Stimulated activated CD8-positive, alpha-beta memory T cell treated with anti-CD3 and anti-CD28 coated beads, Interleukin-7, amount 100 ng/mL, for 24 hours (primary cell): ENCODE results near the gene GJD2.

Experiments
- DNase-seq: peaks from one replicate; pipeline ENCODE4 v3.0.0-alpha.2; 2020; ENCODE audit warnings: low read depth

GJD2 gene

DNA sequence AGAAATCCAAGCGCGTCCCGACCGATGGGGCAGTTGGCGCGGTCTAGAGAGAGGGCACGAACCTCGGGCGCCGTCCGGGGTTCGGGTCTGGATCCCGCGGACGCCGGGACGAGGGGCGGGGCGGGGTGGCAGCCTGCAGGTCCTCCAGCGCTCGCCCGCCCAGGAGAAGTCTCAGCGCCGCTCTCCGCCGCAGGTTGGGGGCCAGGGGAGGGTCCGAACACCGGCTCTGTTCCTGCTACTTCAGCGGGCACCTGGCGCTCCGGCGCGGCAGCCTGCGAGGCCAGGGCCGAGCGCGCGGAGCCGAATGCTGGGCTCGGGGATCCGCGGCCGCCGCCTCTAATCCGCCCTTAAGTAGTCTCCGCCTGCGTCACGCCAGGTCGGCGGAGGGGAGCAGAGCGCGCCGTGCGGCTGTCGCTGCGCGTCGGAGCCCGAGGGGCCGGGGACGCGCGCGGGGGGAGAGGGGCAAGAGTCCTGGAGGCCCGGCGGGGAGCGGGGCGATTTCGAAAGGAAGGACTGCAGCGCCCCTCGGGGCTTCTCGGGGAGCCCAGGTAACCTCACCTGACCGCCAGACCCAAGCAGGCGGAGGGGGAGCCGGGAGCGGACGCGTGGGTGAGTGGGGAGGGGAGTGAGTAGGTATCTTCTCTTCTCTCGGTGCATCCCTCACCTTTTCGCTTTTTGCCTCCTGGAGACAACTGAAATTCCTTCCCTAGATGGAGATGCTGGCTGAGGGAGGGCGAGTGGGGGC, at the start of gene GJD2:
GJD2 (minus strand) TSS at position 325 of the 745 bp plus-strand sequence. CDS start 510 bp downstream, outside the sequence.
- no peak for DNase-seq

DNA sequence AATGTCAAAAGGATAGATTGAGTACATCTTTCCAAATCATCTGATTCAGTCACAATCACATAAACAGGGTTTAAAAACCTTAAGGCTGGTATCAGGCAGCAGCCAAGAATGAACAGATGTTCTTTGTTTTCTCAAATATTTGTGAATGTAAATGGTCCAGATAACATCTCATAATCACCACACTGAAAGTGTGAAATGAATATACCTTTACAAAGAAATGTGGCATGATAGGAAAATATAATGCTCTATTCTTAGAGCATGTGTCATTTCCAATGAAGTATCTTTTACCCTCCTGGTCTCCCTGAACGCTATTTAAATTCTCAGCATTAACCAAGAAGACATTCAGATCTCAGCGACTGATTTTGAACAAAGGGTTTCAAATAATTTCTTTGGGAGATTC, 49.3 kb upstream of the GJD2 start:
- no peak for DNase-seq

DNA sequence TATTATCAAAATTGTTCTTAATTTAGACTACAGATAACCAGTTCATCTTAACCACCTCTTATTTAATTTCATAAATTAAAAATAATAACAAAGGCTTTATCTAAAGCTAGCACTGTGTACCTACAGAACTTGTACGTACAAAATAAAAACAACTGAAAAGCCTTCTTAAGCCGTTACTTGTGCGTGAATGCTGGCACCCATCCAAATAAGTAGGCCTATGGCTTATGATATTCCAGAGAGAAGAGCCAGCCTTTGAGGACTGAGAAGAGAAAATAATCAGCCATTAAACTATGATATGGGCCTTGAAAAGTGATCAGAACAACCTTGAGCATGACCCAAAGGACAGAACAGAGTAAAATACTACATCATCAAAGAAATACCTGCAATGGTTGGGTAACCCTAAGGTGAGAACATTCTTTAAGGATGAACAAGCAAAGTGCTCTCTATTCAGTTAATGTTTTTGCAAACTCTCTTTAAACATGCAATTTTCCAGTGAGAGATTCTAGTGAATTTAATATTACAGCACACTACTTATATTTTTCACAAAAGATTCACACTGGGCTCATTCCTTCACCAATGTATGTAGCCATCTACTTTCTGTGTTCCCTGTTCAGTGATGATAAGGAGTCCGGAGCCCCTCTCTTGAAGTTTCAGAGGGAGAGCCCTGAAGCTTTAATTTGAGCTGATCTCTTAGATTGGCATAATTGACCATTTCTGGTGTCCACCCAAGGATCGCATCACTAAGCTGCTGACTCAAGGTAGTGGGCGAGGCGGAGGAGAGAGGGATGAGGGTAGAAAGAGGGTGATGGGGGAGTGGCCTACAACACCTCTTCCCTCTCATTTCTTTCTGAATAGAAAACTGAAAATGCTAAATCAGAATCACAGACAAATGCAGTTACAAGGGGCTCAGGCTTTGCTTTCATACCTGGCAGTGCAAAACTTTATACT, 48.3 kb upstream of the GJD2 start:
- DNase-seq: no peak

DNA sequence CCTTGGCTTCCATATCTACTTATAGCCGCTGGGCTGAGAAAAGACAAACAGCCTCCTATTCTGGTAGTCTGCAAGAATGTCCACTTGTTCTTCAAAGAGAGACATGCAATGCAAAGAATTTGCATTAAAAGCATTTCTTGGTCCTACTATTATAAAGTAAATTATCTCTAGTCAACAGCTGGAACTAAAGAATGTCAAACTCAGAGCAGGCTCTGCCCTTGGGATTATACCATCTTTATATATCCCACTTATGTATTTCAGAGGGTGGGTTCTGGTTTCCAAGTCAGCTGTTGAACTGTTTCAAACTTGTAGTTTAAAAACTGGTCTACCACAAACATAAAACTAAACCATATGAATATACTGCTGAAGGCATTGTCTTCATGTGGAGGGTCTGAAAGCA, 47.6 kb upstream of the GJD2 start:
- DNase-seq: no peak

DNA sequence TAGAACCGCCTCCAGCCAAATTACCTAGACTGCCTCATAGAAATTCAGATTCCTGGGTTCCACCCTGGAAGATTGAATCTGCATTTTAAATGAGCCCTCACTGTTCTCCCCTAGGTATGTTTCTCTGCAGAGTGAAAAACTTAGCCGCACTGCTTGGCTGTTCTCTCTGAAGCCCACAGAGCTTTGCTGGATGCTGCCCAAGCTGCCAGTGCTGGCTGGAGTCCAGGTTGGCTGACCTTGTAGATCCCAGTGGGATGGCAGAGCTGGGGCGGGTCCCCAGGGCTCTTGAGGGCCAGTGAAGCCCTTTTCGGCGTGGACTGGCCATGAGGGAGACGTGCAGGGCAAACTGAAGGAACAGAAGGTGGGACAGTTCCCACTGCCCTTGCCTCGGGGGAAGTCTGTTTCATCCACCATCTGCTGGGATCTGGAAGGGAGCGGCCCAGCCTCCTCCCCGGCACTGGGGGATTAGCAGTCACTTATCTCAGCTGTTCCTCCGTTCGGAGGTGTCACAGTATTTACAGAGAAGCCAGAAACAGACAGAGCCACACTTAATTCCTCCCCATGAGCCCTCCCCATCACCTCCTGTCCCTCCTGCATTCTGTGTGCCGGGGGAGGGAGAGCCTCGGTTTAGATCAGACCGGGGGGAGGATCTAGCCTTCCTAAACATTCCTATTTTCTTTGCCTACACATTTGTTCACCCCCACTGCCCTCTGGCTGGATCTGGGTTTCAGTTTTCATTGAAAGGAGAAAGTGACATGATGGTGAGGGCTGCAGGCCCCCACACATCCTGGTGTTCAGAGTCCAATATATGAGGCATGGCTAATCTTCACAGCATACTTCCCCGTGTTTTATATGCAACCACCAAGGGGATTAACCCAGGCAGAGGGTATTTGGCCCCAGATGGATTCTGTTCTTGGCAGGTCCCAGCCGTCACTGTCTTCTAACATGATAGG, 44.6 kb upstream of the GJD2 start:
- no peak for DNase-seq

DNA sequence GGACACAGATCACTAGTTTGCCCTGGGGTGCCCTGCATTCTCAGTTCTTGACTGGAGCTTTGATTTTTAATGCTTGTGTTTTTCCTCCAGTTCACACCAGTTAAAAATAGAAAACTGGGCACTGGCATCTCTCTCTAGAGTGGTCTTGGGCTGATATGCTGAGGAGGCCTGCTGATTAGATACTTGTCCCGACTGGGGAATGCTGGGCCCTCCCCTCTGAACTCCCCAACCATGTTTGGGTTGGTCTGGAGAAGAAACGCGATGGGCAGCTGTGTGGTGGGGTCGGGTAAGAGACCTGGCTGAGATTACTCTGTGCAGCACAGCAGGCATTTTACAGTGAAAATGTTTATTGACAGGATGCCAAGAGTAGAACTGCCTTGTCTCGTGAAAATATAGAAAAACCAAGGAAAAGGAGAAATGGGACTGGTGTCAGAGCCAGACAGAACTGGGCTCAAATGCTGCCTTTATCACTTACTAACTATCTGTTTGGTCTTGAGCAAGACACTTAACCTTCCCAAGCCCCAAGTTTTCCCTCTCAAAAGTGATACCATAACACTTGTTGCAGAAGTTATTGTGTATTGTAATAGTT, 42.1 kb upstream of the GJD2 start:
- DNase-seq: no peak

DNA sequence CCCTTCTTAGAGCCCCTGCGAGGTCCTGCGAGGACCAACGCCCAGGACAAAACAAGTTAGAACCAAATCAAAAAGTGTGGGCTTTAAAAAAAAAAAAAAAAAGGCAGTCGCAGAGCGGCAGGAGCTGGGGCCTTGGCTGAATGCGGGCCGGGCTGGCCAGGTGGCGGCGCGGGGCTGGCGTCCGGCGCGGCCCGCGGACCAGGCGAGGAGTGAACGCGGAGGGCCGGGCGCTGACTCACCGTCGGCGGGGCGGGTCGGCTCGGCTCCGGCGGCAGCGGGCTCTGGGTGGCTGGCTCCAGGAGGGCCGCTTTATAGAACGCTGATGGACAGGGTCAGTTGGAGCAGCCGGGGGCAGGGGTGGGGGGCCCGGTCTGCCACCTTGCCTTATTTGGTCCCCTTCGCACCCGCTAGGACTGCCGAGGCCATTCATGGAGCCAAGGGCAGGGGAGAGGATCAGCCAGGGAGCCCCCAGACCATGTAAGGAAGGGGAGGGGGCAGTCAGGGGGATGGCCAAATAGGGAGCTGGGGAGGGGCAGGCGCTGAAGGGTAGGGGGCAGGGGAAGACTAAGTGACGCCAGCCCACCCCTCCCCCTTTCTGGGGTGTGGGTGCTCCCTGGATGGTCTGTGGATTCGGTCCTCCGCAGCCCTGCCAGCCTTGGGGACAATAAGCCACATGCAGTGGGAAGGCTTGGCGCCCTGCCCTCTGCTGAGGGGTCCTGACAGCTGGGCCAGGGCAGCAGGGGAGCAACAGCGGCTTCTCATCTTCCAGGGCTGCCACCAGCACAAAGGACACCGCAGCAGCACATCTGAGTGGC, 40.7 kb upstream of the GJD2 start, which contains the start of gene ACTC1:
ACTC1 (minus strand) TSS at position 283 of the 815 bp plus-strand sequence. CDS start 741 bp downstream, outside the sequence.
- no peak for DNase-seq

DNA sequence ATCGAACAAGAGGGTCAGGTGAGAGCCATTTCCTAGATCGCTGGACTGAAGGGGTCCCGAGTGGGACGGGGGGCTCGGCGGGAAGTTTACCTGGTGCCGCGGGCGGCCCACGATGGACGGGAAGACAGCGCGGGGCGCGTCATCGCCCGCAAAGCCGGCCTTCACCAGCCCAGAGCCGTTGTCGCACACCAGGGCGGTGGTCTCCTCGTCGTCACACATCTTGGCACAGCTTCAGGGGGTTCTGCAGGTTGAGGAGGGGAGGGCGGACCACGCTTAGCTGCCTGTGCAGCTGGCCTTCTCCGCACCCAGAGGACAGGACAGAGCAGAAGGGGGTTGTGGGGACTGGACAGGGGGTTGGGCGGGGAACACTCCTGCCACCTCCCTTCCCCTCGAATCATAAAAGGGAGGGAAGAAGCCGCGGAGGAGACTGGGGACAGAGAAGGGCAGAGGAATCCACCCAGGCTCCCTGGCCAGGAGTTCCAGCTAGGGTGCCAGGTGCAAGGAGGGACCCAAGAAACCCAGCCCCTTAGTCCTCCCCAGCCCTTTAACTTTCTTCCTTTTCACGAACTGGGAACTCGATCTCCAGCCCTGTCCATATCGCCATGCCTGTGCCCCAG, 39.9 kb upstream of the GJD2 start:
- DNase-seq: no peak

DNA sequence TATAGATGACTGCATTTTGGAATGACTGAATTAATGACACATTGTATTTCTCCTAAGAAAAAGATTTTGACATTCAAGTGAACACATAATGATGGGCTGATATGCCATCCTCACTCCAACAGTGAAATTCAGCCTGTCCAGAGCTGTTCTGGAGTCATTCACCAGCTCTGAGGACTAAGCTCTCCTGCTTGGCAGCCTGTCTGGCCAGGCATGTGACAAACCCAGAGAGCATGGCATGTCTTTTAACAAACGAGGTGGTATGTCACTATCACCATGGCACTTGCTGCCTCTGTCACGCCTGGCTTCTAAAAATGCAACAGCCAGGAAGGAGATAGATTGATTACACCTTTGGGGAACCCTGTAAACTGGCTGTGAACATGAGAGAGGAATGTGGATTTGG, 39.1 kb upstream of the GJD2 start:
- no peak for DNase-seq

DNA sequence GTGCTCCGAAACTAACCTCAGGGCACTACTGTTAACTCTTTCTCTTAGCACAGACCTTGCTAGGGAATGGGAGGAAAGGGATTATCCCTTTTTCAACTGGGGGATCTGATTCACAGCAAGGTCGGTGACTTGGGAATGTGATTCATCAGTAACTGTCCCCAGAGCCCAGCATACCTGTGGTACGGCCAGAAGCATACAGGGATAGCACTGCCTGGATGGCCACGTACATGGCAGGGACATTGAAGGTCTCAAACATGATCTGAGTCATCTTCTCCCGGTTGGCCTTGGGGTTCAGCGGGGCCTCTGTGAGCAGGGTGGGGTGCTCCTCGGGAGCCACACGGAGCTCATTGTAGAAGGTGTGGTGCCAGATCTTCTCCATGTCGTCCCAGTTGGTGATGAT, 38.3 kb upstream of the GJD2 start:
- no peak for DNase-seq

DNA sequence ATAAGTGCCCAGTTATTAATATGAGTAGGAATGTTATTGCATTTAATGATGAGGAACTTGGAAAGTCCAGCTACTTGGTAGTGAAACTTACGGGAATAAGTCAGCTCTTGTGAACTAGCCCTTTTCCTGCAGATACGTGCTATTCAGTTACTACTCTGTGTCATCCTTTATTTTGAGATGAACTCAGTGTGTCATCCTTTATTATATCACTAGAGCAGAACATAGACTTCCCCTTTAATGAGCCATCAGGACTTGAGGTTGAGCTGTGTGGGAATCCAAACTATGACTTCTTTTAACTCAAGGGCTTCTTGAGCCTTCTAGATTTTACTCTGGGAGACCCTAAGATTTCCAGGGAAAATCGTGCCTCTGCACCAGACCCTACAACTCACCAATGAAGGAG, 36.9 kb upstream of the GJD2 start:
- no peak for DNase-seq

DNA sequence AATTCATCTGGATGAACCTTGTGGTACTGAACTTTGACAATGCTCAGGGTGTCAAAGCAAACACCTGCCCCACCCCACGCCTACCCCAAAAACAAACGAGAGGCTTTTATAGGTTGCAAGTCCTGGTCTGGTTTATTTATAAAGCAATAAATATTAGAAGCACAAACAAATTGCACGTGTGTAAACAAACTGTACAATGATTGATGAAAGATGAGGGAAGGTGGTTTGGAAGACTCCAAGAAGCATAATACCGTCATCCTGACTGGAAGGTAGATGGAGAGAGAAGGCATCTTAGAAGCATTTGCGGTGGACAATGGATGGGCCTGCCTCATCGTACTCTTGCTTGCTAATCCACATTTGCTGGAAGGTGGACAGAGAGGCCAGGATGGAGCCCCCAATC, 35.3 kb upstream of the GJD2 start:
- no peak for DNase-seq

DNA sequence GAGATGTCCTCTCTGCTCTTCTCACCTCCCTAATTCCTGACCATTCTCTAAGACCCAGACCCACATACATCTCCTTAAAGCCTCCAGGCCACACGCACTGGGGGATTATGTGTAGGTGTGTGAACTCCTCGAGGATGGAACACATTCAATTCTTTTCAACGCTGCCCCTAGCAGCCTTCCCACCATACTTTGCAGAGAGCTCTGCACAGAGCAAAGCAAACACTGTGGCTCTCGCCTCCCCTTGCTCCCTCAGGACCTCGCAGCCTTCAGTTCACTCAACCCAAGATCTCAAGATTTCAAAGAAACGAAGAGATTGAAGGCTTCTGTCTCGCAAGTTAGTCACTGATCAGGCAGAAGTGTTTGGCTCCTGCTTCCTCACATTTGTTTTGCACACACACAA, 34.5 kb upstream of the GJD2 start:
- DNase-seq: no peak

DNA sequence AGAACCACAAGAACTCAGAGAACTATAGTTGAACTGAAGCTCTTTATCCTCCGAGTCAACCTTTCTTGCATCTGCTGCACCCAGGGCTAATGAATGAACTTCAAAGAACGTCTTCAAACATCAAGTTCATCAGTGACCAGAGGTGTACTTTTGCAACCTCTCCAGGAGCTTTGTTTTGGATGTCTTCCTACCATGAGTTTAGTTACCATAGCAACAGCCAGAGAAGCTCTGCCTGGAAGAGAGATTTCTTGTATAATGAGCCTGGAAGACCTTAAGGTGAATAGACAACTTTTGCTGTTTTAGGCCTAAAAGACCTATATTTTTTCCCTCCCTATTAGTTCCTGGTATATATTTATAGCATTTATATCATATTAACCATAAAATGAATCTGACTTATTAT, 31.4 kb upstream of the GJD2 start:
- no peak for DNase-seq

DNA sequence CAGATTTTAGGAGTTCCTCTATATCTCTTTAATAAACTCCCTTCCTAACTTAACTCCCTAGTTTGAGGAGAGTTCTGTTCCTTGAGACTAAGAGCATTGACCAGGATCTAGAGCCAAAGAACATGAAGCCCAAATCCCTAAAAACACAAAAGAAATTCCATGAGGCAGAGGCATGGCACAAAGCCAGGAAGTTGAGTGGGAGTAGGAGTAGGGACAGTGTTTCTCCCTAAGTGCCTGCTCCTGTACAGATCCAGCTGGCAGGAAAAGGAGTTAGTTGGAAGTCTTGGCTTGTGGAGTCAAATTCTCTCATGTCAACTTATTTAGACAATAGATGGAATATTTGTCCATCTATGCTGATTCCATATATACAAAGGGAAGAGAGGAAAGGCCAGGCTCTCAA, 29.2 kb upstream of the GJD2 start:
- DNase-seq: no peak

DNA sequence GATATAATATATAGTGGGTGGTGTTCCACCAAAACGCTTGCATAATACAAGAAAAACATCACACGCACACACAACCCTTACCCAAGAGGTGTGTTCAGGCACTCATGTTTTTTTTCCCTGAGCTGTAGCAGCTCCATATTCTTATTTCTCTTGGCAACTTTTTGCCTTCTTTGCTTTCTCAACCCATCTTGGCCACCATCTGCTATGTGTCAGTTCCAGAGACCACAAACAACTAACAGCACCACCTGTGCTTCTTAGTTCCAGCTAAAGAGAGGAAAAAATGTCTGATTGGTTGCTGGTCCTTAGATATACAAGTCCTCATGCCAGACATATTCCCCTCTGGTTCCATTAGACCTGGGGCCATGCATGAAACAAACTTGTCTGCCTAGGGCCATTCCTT, 28.6 kb upstream of the GJD2 start:
- DNase-seq: no peak

DNA sequence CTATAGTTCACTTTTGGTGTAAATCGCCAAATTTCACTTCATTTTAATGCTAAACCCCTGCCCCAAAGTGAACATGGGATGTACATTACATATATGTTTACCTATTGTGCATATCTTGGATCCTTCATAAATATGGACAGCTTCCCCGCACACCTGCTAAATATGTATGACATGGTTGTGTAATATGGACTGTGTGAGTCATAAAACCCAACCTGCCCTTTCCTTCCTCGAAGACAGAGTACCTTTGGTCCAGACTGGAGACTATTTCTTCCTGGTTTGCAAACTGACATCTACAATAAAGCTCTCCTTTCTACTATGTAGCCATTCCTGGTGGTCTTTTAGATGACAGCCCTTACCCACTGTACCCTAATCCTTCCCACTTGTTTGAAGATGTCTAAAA, 28.1 kb upstream of the GJD2 start:
- no peak for DNase-seq

DNA sequence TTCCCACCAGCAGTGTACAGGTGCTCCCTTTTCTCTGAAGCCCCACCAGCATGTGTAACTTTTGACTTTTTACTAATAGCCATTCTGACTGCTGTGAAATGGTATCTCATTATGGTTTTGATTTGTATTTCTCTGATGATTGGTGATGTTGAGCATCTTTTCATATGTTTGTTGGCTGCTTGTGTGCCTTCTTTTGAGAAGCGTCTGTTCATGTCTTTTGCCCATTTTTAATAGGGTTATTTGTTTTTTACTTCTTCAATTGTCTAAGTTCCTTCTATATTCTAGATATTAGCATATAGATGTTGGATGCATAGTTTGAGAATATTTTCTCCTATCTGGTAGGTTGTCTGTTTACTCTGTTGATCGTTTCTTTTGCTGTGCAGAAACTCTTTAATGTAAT, 25.9 kb upstream of the GJD2 start:
- DNase-seq: no peak

DNA sequence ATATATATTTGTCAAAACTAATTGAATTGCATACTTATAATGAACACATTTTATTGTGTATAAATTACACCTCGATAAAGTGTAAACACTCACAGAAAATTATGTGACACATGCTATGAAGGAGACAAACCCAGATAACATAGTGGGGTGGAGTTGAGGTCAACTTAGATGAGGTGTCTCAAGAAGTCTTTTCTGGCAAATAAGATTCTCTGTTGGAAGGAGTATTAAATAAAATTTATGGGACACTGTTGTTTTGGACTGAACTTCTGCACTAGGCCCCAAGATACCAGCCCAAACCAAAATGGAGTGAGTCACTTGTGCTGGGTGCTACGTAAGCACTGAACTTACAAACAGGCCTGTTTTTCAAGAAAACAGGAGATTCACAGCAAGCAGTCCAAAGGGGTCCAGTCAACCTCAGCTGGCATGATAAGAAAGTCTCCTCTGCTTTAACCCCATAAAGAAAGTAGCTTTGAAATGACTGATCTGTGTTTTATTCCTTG, 21.9 kb upstream of the GJD2 start:
- no peak for DNase-seq

DNA sequence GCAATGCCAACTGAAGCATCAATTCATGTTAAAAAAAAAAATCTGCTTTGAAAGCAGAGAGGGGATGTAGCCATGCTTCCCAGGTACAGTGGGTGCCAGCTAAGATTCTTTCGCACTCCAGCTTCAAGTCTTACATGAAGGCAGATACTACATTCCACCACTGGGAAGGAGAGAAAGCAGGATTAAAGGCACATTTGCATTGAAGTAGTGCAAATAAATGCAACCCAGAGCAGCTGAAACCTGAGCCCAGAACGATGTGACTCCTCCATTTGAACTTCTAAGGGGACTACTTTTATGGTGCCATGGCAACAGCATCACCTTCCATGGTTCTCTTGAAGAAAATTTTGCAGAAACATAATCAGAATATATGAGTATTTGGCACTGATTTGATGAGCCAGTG, 19.1 kb upstream of the GJD2 start:
- DNase-seq: no peak
